HEK293 (cell line): ENCODE measurements around the gene WDR82.

Source experiments
- FEZF1 ChIP-seq: fragments of 450-650 bp; formaldehyde crosslinking; IDR thresholded peaks from 2 replicates; pipeline ENCODE4 v1.5.1; 2016; ENCODE audit warnings: missing biosample characterization, missing genetic modification characterization
- GLIS1 ChIP-seq: fragments of 450-650 bp; formaldehyde crosslinking; IDR thresholded peaks from 2 replicates; pipeline ENCODE4 v1.5.1; 2016; ENCODE audit warnings: missing biosample characterization, missing genetic modification characterization
- HOXA7 ChIP-seq: sonication (generic); formaldehyde crosslinking; IDR thresholded peaks from 2 replicates; pipeline ENCODE4 v1.8.1; 2022; ENCODE audit warnings: missing genetic modification reagents, borderline replicate concordance
- ZBTB6 ChIP-seq: fragments of 450-650 bp; formaldehyde crosslinking; IDR thresholded peaks from 2 replicates; pipeline ENCODE4 v1.5.1; 2017; ENCODE audit warnings: missing biosample characterization, missing genetic modification characterization
- ZBTB8A ChIP-seq: fragments of 450-650 bp; formaldehyde crosslinking; IDR thresholded peaks from 2 replicates; pipeline ENCODE4 v1.5.1; 2016; ENCODE audit warnings: missing biosample characterization, missing genetic modification characterization
- ZNF184 ChIP-seq: fragments of 450-650 bp; IDR thresholded peaks from 2 replicates; pipeline ENCODE4 v1.5.1; 2018; ENCODE audit warnings: missing biosample characterization, mild to moderate bottlenecking, missing genetic modification characterization
- ZNF280C ChIP-seq: fragments of 450-650 bp; formaldehyde crosslinking; IDR thresholded peaks from 2 replicates; pipeline ENCODE4 v1.5.1; 2016; ENCODE audit warnings: missing biosample characterization, missing genetic modification characterization
- ZNF311 ChIP-seq: fragments of 450-650 bp; formaldehyde crosslinking; IDR thresholded peaks from 2 replicates; pipeline ENCODE4 v1.5.1; 2017; ENCODE audit warnings: missing biosample characterization, missing genetic modification characterization, borderline replicate concordance
- ZNF423 ChIP-seq: fragments of 450-650 bp; formaldehyde crosslinking; IDR thresholded peaks from 2 replicates; pipeline ENCODE4 v1.5.1; 2016; ENCODE audit warnings: missing biosample characterization, missing genetic modification characterization
- ZNF514 ChIP-seq: fragments of 450-650 bp; formaldehyde crosslinking; IDR thresholded peaks from 2 replicates; pipeline ENCODE4 v1.5.1; 2016; ENCODE audit warnings: missing biosample characterization, missing genetic modification characterization
- ZNF544 ChIP-seq: fragments of 450-650 bp; formaldehyde crosslinking; IDR thresholded peaks from 2 replicates; pipeline ENCODE4 v1.5.0; 2017; ENCODE audit warnings: missing biosample characterization, missing genetic modification characterization
- ZNF549 ChIP-seq: fragments of 450-650 bp; IDR thresholded peaks from 2 replicates; pipeline ENCODE4 v1.5.1; 2018; ENCODE audit warnings: missing biosample characterization, missing genetic modification characterization, mild to moderate bottlenecking, inconsistent platforms, moderate library complexity
- ZNF596 ChIP-seq: fragments of 450-650 bp; IDR thresholded peaks from 2 replicates; pipeline ENCODE4 v1.5.0; 2018; ENCODE audit warnings: missing biosample characterization, mild to moderate bottlenecking, missing genetic modification characterization, moderate library complexity
- ZNF600 ChIP-seq: fragments of 450-650 bp; formaldehyde crosslinking; IDR thresholded peaks from 2 replicates; pipeline ENCODE4 v1.5.1; 2016; ENCODE audit warnings: missing biosample characterization, missing genetic modification characterization
- ZNF626 ChIP-seq: fragments of 450-650 bp; sonication (Bioruptor Pico); formaldehyde crosslinking; IDR thresholded peaks from 2 replicates; pipeline ENCODE4 v1.5.1; 2018; ENCODE audit warnings: missing biosample characterization, missing genetic modification characterization, inconsistent platforms
- ZNF639 ChIP-seq: fragments of 450-650 bp; formaldehyde crosslinking; IDR thresholded peaks from 2 replicates; pipeline ENCODE4 v1.5.1; 2016; ENCODE audit warnings: missing biosample characterization, missing genetic modification characterization
- ZNF654 ChIP-seq: fragments of 450-650 bp; formaldehyde crosslinking; IDR thresholded peaks from 2 replicates; pipeline ENCODE4 v1.5.1; 2016; ENCODE audit warnings: low read depth, missing biosample characterization, missing genetic modification characterization
- ZNF670 ChIP-seq: fragments of 450-650 bp; formaldehyde crosslinking; IDR thresholded peaks from 2 replicates; pipeline ENCODE4 v1.5.1; 2016; ENCODE audit warnings: missing biosample characterization, missing genetic modification characterization, low read depth
- ZNF677 ChIP-seq: fragments of 450-650 bp; IDR thresholded peaks from 2 replicates; pipeline ENCODE4 v1.5.0; 2018; ENCODE audit warnings: missing biosample characterization, mild to moderate bottlenecking, missing genetic modification characterization, moderate library complexity
- ZNF768 ChIP-seq: fragments of 450-650 bp; formaldehyde crosslinking; IDR thresholded peaks from 2 replicates; pipeline ENCODE4 v1.5.1; 2018; ENCODE audit warnings: missing biosample characterization, mild to moderate bottlenecking, missing genetic modification characterization
- ZNF785 ChIP-seq: fragments of 450-650 bp; formaldehyde crosslinking; IDR thresholded peaks from 2 replicates; pipeline ENCODE4 v1.5.1; 2016; ENCODE audit warnings: missing biosample characterization, missing genetic modification characterization
- ZNF791 ChIP-seq: fragments of 450-650 bp; formaldehyde crosslinking; IDR thresholded peaks from 2 replicates; pipeline ENCODE4 v1.5.1; 2016; ENCODE audit warnings: missing biosample characterization, missing genetic modification characterization
- ZNF792 ChIP-seq: fragments of 450-650 bp; formaldehyde crosslinking; IDR thresholded peaks from 2 replicates; pipeline ENCODE4 v1.5.1; 2016; ENCODE audit warnings: missing biosample characterization, missing genetic modification characterization
- ZNF837 ChIP-seq: fragments of 450-650 bp; formaldehyde crosslinking; IDR thresholded peaks from 2 replicates; pipeline ENCODE4 v1.5.1; 2016; ENCODE audit warnings: missing biosample characterization, missing genetic modification characterization
- TF ChIP-seq, protein P1 (sequence below): fragments of 450-650 bp; formaldehyde crosslinking; IDR thresholded peaks from 2 replicates; pipeline ENCODE4 v1.5.1; 2016; ENCODE audit warnings: missing biosample characterization, missing genetic modification characterization
- TF ChIP-seq, protein P2 (sequence below): fragments of 450-650 bp; formaldehyde crosslinking; IDR thresholded peaks from 2 replicates; pipeline ENCODE4 v1.5.1; 2017; ENCODE audit warnings: missing biosample characterization, missing genetic modification characterization
- TF ChIP-seq, protein P3 (sequence below): fragments of 450-650 bp; formaldehyde crosslinking; IDR thresholded peaks from 2 replicates; pipeline ENCODE4 v1.5.1; 2016; ENCODE audit warnings: missing biosample characterization, missing genetic modification characterization

The WDR82 gene

DNA sequence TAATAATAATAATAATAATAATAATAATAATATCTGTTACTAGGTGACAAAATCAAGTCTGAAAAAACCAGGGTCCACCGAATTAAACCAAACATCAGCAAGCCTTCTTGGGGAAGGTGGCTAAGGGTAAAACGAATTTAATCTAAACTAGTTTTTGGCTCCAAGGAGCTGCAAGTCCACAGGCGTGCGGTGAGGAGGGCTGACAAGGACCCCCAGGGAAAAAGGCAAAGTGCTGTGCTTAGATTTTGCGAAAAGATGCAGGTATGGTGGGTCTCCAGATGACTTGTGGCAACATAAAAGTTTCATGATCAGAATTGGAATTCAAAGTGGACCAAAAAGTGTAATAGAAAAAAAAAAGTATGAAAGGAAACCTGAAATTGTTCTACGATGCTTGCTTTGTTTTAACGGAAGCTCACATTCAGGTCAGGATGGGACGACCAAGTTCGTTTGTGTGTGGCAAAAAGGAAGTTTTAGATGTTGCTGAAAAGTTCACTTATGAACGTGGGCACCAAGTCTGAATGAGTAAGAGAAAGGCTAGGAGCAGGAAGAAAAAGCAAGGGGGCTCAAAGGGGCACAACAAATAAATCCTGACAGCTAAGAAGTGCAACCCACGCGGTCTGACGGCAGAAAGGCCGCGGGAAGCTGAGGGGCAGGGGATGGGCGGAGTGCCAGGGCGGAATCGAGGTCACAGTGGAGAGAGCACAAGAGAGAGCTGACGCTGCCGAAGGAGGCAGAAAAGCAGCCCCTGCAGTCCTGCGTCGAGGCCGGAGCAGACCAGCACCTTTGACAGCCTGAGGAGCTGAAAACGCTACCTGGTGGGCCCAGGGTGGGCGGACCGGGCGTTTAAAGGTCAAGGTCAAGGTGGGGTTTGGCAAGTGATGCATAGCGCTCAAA is 1.1 kb downstream of the WDR82 start (continued):
- no peak for TF ChIP-seq ZNF768 (tag by site-specific recombination)
- peak; percentile 34 for TF ChIP-seq ZNF600 (tag by site-specific recombination)
- TF ChIP-seq, protein P1, sequence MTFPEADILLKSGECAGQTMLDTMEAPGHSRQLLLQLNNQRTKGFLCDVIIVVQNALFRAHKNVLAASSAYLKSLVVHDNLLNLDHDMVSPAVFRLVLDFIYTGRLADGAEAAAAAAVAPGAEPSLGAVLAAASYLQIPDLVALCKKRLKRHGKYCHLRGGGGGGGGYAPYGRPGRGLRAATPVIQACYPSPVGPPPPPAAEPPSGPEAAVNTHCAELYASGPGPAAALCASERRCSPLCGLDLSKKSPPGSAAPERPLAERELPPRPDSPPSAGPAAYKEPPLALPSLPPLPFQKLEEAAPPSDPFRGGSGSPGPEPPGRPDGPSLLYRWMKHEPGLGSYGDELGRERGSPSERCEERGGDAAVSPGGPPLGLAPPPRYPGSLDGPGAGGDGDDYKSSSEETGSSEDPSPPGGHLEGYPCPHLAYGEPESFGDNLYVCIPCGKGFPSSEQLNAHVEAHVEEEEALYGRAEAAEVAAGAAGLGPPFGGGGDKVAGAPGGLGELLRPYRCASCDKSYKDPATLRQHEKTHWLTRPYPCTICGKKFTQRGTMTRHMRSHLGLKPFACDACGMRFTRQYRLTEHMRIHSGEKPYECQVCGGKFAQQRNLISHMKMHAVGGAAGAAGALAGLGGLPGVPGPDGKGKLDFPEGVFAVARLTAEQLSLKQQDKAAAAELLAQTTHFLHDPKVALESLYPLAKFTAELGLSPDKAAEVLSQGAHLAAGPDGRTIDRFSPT (tag by site-specific recombination): peak; percentile 53; the same call in 1 of the 2 replicates
- no peak for TF ChIP-seq ZNF626 (tag by site-specific recombination)
- peak; percentile 20; the same call in 1 of the 2 replicates for TF ChIP-seq ZBTB8A (tag by site-specific recombination)
- no peak for TF ChIP-seq ZNF677 (tag by site-specific recombination)
- no peak for TF ChIP-seq ZNF654 (tag by site-specific recombination)
- no peak for TF ChIP-seq ZBTB6 (tag by site-specific recombination)
- TF ChIP-seq, protein P2, sequence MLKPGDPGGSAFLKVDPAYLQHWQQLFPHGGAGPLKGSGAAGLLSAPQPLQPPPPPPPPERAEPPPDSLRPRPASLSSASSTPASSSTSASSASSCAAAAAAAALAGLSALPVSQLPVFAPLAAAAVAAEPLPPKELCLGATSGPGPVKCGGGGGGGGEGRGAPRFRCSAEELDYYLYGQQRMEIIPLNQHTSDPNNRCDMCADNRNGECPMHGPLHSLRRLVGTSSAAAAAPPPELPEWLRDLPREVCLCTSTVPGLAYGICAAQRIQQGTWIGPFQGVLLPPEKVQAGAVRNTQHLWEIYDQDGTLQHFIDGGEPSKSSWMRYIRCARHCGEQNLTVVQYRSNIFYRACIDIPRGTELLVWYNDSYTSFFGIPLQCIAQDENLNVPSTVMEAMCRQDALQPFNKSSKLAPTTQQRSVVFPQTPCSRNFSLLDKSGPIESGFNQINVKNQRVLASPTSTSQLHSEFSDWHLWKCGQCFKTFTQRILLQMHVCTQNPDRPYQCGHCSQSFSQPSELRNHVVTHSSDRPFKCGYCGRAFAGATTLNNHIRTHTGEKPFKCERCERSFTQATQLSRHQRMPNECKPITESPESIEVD (tag by site-specific recombination): no peak
- TF ChIP-seq ZNF785: no peak
- no peak for TF ChIP-seq ZNF549 (tag by site-specific recombination)
- no peak for TF ChIP-seq ZNF311 (tag by site-specific recombination)
- no peak for TF ChIP-seq GLIS1
- TF ChIP-seq, protein P3, sequence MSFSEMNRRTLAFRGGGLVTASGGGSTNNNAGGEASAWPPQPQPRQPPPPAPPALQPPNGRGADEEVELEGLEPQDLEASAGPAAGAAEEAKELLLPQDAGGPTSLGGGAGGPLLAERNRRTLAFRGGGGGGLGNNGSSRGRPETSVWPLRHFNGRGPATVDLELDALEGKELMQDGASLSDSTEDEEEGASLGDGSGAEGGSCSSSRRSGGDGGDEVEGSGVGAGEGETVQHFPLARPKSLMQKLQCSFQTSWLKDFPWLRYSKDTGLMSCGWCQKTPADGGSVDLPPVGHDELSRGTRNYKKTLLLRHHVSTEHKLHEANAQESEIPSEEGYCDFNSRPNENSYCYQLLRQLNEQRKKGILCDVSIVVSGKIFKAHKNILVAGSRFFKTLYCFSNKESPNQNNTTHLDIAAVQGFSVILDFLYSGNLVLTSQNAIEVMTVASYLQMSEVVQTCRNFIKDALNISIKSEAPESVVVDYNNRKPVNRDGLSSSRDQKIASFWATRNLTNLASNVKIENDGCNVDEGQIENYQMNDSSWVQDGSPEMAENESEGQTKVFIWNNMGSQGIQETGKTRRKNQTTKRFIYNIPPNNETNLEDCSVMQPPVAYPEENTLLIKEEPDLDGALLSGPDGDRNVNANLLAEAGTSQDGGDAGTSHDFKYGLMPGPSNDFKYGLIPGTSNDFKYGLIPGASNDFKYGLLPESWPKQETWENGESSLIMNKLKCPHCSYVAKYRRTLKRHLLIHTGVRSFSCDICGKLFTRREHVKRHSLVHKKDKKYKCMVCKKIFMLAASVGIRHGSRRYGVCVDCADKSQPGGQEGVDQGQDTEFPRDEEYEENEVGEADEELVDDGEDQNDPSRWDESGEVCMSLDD (tag by site-specific recombination): no peak
- no peak for TF ChIP-seq ZNF544 (tag by site-specific recombination)
- TF ChIP-seq ZNF184 (tag by site-specific recombination): no peak
- TF ChIP-seq ZNF423 (tag by site-specific recombination): no peak
- no peak for TF ChIP-seq HOXA7 (CRISPR knock-in tag)
- no peak for TF ChIP-seq ZNF792 (tag by site-specific recombination)
- TF ChIP-seq ZNF596 (tag by site-specific recombination): no peak; the same call in 1 of the 2 replicates
- TF ChIP-seq ZNF670 (tag by site-specific recombination): no peak
- TF ChIP-seq ZNF639 (tag by site-specific recombination): no peak
- TF ChIP-seq ZNF791: no peak
- TF ChIP-seq ZNF514 (tag by site-specific recombination): no peak
- TF ChIP-seq ZNF837 (tag by site-specific recombination): no peak
- TF ChIP-seq FEZF1 (tag by site-specific recombination): no peak
- TF ChIP-seq ZNF280C (tag by site-specific recombination): no peak
